Ovary (tissue), 3 donors: Measurements from ENCODE around the gene TNNC1.

ENCODE experiments used
- CTCF ChIP-seq, 3 donors: fragments of 450-650 bp in 2 of 3; fragments of 200-600 bp in 1 of 3; IDR thresholded peaks; one replicate each; pipeline versions ENCODE4 v1.5.1 to v1.8.0; 2016 to 2022; ENCODE audit warnings: antibody characterized with exemption in 3 of 3, mild to moderate bottlenecking in 1 of 3
- EP300 ChIP-seq: sonication (generic); formaldehyde crosslinking; IDR thresholded peaks from one replicate; pipeline ENCODE4 v1.6.1; 2017; ENCODE audit warnings: antibody characterized with exemption
- POLR2A ChIP-seq: fragments of 450-650 bp; IDR thresholded peaks from one replicate; pipeline ENCODE4 v1.6.1; 2017; ENCODE audit warnings: antibody characterized with exemption, mild to moderate bottlenecking, moderate library complexity
- donor health status: DM: no; HTN: no; CAD: no.

- TF ChIP-seq CTCF (IDR thresholded peaks at IDR 0.05), result no peak
- TF ChIP-seq POLR2A, result no peak
- no peak for TF ChIP-seq EP300
These were observed 33.4 kb upstream of the TNNC1 start for GRCh38 chr3:52487050-52487787.
